ENCODE results near the gene CD96.

- TF ChIP-seq POLR2A (IDR thresholded peaks at IDR 0.05; ENCODE audit: low read length) (no peak), GATA1 (IDR thresholded peaks at IDR 0.05; ENCODE audit: low read depth, low read length) (no peak)
Observed at GRCh38 chr3:111541391-111541790, 606 bp upstream of the CD96 start.
